Neuron (in vitro differentiated cells): ENCODE measurements around the gene PCGF5.

ENCODE experiments used
- H2AFZ ChIP-seq: one replicate; pipeline ENCODE4 v1.6.1; 2013; ENCODE audit warnings: low read depth, mild to moderate bottlenecking, inconsistent platforms, low read length, moderate library complexity
- H3K27me3 ChIP-seq: one replicate; pipeline ENCODE4 v1.6.1; 2013; ENCODE audit warnings: low read length; ENCODE audit not compliant: insufficient read depth
- H3K36me3 ChIP-seq: one replicate; pipeline ENCODE4 v1.6.1; 2013; ENCODE audit warnings: low read length; ENCODE audit not compliant: insufficient read depth
- H3K4me1 ChIP-seq: one replicate; pipeline ENCODE4 v1.6.1; 2013; ENCODE audit warnings: low read length; ENCODE audit not compliant: insufficient read depth
- H3K4me3 ChIP-seq: 2 replicates; pipeline ENCODE4 v1.5.1; 2013; ENCODE audit warnings: mild to moderate bottlenecking, low read length, moderate library complexity
- H3K9me3 ChIP-seq: one replicate; pipeline ENCODE4 v1.6.1; 2013; ENCODE audit warnings: low read length

Gene PCGF5

DNA sequence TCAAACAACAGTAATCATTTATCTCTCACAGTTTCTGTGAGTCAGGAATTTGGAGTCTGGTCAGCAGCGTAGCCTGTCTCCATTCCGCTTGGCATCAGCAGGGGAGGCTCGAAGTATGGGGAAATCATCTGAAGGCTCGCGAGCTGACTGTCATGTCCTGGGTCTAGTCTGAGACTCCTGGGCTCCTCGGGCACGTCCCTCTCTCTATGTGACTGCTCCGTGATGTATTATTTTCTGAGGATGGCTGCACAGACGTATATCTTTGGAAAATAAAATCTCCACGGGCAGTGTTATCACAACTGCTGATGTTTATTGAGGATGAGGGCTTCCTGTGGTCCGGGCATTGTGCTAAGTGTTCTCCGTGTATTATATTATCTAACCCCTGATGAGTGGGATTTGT lies 23.3 kb upstream of the PCGF5 start:
- Histone ChIP-seq H2AFZ (no peak overlapping the region), H3K4me3 (peak overlapping the region; percentile 12), H3K4me1 (peaks cover 7% of the 10 kb centered on the region), H3K27me3 (no peaks in the 10 kb centered on the region), H3K9me3 (peaks cover 6% of the 10 kb centered on the region), H3K36me3 (no peaks in the 10 kb centered on the region)

DNA sequence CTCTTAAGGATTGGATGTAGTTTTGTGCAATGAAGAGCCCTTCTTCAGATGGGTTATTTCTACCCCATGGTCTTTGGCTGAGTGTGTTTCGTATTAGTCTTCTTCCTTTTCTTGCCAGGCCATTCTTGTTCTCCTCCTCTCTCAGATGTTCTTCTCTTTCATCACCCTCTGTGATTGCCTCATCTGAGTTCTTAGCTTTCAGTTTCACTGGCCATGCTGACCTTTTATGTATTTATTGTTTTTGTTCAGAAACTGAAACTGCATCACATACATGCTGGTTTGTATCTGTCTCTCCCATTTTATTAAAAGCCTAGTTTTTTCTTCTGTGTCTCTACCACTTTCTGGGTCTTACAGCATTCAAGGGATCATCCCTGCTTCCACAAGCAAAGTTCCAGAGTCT lies 21.7 kb upstream of the PCGF5 start:
- Histone ChIP-seq H3K36me3 (no peaks in the 10 kb centered on the region), H3K9me3 (peaks cover 6% of the 10 kb centered on the region), H3K4me1 (peaks cover 13% of the 10 kb centered on the region), H3K27me3 (no peaks in the 10 kb centered on the region), H3K4me3 (no peak overlapping the region), H2AFZ (no peak overlapping the region)

DNA sequence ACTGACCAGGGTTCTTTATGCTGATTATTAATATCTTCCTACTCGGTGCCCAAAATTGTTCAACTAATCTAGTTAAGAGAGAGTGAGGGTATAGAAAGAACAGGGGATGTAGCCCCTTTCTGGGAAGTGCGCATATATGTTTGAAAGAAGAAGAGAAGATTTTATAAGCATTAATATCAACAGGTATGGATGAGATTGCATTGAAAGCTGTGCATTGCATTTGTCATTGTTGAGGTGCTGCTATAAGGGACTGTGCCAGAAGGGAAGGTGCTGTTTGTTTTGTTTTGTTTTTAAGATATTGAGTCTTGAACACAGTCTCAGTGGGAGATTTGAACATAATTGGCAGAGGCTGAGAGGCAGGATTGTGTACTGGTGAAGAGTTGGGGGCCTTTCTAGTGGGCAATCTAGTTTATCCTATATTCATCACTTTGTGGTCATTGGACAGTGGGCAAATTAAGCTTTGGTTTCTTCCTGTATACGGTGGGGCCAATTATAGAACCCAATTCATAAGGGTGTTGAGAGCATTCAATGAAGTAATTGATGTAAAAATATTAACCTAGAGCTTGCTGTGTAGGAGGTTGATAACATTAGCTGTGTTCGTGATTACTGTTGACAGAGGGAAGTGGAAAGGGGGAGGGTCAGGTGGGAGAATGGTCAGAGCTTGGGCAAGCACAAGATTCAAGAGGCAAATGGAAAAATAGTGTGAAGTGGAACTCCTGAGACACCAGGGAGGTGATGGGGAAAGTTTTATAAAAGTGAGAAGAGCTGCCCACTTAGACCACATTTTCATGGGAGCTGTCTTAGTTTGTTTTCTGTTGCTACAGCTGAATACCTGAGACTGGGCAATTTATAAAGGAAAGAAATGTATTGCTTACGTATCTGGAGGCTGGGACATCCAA lies 19.9 kb upstream of the PCGF5 start:
- H2AFZ ChIP-seq, result no peak overlapping the region
- H3K27me3 ChIP-seq, result no peaks in the 10 kb centered on the region
- H3K4me1 ChIP-seq, result peaks cover 24% of the 10 kb centered on the region
- no peaks in the 10 kb centered on the region for H3K9me3 ChIP-seq
- no peaks in the 10 kb centered on the region for H3K36me3 ChIP-seq
- no peak overlapping the region for H3K4me3 ChIP-seq

DNA sequence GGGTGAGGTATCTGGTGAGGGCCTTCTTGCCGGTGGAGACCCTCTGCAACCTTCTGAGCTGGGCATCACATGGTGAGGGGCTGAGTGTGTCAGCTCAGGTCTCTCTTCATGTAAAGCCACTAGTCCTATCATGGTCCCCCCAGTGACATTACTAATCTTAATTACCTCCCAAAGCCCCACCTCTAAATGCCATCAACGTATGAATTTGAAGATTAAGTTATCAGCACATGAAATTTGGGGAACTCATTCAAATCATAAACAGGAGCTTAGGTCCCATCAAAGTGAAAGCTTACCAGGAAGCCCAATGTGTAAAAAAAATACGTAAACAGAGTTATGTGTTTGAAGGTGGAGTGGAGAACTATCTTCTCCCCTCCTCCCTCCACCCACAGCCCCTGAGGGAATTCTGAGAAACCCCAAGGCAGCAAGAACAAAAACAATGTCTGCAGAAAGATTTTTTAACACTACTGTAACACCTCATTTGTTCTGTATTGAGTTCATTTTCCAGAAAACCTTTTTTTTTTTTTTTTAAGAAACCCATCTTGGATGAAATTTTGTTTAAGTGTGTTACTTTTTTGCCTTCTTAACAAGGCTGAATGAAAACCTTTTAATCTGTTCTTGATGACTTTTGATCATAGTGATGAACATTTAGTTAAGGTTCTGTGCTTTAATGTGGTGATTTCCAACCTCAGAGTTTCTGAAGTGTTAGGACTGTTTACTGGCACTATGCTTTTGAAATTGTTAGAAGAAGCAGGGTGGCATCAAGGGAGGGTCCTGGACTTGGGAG lies 19.1 kb upstream of the PCGF5 start:
- Histone ChIP-seq H3K9me3 (no peaks in the 10 kb centered on the region), H3K4me1 (peaks cover 24% of the 10 kb centered on the region), H3K36me3 (no peaks in the 10 kb centered on the region), H3K27me3 (no peaks in the 10 kb centered on the region), H2AFZ (no peak overlapping the region), H3K4me3 (no peak overlapping the region)

DNA sequence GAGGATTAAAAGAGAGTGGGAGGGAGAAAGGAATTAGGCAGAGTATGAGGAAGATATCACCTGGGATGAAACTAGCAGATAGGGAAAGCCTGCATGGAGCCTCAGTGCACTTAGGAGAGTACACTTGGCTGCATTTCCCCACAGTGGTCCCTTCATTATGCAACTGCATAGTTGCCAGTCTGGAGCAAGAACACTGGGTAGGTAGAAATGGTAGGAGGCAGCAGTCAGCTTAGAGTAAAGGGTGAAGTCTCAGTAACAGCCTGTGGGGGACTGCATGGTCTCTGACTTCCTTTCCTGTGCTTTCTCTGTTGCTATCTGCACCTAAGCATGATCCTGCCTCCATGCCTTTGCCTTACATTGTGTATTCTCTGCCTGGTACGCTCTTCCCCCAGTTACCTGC lies 14.0 kb upstream of the PCGF5 start:
- no peaks in the 10 kb centered on the region for H3K27me3 ChIP-seq
- no peaks in the 10 kb centered on the region for H3K9me3 ChIP-seq
- no peak overlapping the region for H2AFZ ChIP-seq
- no peak overlapping the region for H3K4me3 ChIP-seq
- no peaks in the 10 kb centered on the region for H3K36me3 ChIP-seq
- peaks cover 16% of the 10 kb centered on the region for H3K4me1 ChIP-seq

DNA sequence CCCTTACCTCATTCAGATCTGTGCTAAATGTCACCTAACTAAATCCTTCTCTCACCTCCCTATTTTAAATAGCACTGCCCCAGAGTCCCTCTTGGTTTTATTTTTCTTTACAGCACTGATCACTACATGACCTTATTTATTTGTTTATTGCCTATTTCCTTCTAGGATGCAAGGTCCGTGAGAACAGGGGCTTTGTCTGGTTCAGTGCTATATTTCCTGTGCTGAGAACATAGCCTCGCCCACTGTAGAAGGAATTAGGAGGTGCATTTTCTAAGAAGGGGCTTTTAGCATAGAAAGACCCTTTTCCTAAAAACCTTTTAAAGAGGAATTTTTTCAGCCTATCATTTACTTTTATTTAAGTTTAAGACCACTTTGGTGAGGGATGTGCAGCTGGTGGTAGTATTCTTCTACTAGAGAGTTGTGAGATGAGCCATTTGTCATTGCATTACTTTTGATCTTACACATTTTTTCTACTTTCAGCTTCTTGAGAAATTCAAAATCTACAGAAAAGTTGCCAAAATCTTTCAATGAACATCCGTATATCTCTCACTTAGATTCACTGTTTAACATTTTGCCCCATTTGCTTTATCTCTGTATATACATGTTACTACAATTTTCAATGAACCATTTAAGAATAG lies 13.5 kb upstream of the PCGF5 start:
- no peaks in the 10 kb centered on the region for H3K36me3 ChIP-seq
- H3K27me3 ChIP-seq, result no peaks in the 10 kb centered on the region
- no peaks in the 10 kb centered on the region for H3K9me3 ChIP-seq
- H3K4me3 ChIP-seq, result no peak overlapping the region
- no peak overlapping the region for H2AFZ ChIP-seq
- H3K4me1 ChIP-seq, result peaks cover 16% of the 10 kb centered on the region

DNA sequence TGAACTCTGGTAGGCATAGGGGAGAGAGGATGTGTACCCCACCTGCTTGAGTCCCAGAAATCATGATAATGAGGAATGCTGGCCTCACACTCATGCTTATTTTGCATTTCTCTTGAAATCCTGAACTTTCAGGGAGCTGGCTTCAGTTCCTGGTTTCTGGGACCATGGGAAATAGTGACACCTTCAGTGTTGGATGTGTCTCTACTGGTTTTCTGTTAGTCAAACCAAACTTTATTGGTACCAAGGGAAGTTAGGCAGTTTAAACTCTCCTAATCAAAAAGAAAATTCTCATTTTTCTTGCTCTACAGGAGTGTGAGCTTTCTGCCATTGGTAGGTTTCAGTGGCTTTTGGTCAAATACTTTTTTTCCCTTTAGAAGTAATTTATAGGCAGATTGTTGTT lies 11.8 kb upstream of the PCGF5 start:
- Histone ChIP-seq H3K9me3 (no peaks in the 10 kb centered on the region), H3K36me3 (no peaks in the 10 kb centered on the region), H3K4me1 (peaks cover 12% of the 10 kb centered on the region), H3K27me3 (no peaks in the 10 kb centered on the region), H2AFZ (no peak overlapping the region), H3K4me3 (no peak overlapping the region)

DNA sequence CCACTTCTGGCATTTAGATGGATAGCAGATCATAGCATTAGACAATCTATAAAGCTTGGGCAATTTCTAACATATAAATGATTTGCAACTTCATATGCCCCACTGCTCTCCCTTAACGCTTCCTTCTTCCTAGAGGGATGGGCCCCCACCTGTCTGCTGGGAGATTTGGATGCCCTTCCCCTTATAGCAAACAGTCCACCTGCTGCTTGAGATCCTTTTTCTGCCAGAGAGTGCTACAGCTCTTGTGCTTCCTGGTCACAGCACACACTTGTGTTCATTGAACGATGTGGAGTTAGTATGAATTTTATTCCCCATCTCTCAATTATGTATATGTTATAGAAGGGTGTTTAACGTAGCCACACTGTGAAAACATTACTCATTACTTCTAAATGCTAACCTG lies 10.4 kb upstream of the PCGF5 start:
- H3K4me3 ChIP-seq, result no peak overlapping the region
- no peaks in the 10 kb centered on the region for H3K4me1 ChIP-seq
- H2AFZ ChIP-seq, result no peak overlapping the region
- no peaks in the 10 kb centered on the region for H3K9me3 ChIP-seq
- H3K36me3 ChIP-seq, result no peaks in the 10 kb centered on the region
- H3K27me3 ChIP-seq, result no peaks in the 10 kb centered on the region

DNA sequence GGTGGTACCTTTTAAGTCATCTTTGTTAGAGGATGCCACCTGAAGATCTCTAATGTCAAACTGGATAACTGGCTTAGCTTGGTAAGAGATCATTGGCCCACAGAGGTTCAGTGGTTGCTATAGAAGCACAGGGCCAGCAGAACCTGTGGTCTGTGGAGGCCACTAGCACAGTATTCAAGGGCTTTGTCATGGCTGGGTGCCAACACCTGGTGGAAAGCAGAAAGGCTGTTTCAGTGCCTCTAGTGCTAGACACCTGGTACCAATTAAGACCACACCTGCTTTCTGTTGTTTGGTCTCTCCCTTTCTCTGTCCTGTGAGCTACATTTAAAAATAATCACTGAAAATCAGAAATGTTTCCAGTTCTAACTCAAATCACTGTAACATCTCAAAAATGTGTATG lies 10.0 kb upstream of the PCGF5 start:
- Histone ChIP-seq H3K9me3 (no peaks in the 10 kb centered on the region), H3K27me3 (no peaks in the 10 kb centered on the region), H3K4me1 (no peaks in the 10 kb centered on the region), H3K4me3 (no peak overlapping the region), H3K36me3 (no peaks in the 10 kb centered on the region), H2AFZ (no peak overlapping the region)

DNA sequence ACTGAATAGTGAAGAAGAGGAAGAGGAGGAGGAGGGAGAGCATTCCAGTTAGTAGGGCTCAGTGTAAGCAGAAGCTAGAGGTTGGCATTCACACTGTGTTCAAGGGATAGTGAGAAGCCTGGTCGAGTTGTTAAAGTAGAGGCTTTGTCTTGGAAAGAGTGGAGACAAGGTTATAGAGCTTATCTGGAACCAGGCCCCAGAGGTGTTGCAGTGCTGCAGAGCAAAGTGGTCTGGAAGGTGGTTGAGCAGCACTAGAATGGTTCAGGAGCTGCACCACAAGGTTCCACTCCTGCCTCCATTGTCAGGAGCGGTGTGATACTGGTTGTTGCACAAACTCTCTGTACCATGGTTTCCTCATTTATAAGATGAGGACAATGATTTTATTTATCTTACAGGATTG lies 8.8 kb upstream of the PCGF5 start:
- no peaks in the 10 kb centered on the region for H3K9me3 ChIP-seq
- no peaks in the 10 kb centered on the region for H3K36me3 ChIP-seq
- no peak overlapping the region for H3K4me3 ChIP-seq
- no peak overlapping the region for H2AFZ ChIP-seq
- H3K4me1 ChIP-seq, result no peaks in the 10 kb centered on the region
- no peaks in the 10 kb centered on the region for H3K27me3 ChIP-seq

DNA sequence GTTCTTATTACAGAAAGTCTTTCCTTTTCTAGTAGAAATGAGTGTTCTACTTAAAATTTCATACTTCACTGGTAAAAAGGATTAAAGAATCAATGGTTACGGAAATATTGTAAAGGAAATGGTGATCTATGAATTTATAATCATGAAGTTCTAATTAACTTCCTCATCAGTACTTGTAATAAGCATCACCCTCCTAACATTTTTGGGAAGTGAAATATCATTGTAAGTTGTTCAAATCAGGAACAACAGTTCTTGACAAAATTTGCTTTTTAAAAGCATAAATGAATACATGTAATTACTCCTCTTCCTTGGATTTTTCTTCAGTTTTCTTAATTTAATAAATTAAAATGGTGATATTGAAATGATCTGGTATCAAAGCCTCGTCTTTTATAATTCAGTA lies 5.6 kb upstream of the PCGF5 start:
- Histone ChIP-seq H3K27me3 (no peaks in the 10 kb centered on the region), H3K9me3 (no peaks in the 10 kb centered on the region), H3K4me1 (peaks cover under 1% of the 10 kb centered on the region), H2AFZ (no peak overlapping the region), H3K4me3 (no peak overlapping the region), H3K36me3 (no peaks in the 10 kb centered on the region)

DNA sequence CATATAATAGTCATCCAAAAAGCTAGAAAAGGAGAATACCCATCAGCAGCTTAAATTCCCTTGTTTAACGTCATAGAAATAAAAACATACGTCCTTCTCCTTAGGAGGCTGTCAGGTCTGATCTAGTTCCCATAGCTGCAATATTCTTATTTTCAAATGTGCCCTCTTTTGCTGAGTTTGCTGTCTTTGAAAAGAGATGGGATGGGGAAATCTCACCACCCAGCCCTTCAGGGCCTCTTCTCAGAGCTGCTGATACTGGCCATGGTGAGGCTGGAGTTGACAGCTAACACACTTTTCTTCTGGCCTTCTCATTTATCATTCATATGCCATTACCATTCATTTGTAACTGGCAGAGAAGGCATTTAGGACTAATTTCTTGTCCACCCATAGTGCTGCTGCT lies 5.1 kb upstream of the PCGF5 start:
- no peak overlapping the region for H3K4me3 ChIP-seq
- H2AFZ ChIP-seq, result no peak overlapping the region
- H3K27me3 ChIP-seq, result no peaks in the 10 kb centered on the region
- H3K4me1 ChIP-seq, result peaks cover 4% of the 10 kb centered on the region
- no peaks in the 10 kb centered on the region for H3K36me3 ChIP-seq
- no peaks in the 10 kb centered on the region for H3K9me3 ChIP-seq
